OCI-LY7 (cell line): ENCODE results near the gene VEGFC.

Experiments used
- EZH2phosphoT487 ChIP-seq: fragments of 200-600 bp; sonication (generic); IDR thresholded peaks from 2 replicates; pipeline ENCODE4 v1.6.1; 2018; ENCODE audit warnings: low read depth, borderline replicate concordance, mild to moderate bottlenecking, mixed run types, antibody characterized with exemption, low read length, moderate library complexity, mixed read lengths
- TF ChIP-seq, protein P1 (sequence below): fragments of 200-600 bp; sonication (generic); conservative IDR thresholded peaks from 2 replicates; pipeline ENCODE4 v1.5.1; 2014; ENCODE audit warnings: mild to moderate bottlenecking, antibody characterized with exemption, low read length, moderate library complexity, mixed read lengths

DNA sequence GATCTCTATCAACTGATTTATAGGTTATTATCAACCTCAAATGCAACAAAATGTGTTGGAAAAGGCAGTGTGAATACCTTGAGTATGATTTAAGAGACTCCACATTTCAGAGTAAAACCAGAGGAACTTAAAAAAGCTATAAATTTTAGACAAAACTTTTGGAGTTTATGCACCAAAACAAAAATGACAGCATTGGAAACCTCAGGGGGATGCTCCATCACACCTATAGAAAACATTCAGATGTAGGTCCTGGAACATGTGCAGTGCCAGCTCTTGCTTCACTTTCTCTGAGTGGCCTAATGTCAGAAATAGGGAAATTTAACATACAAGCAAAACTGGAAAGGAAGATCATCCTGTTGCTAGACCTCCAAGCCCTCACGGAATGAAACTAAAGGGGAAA, 5.8 kb upstream of the VEGFC start:
- TF ChIP-seq, protein P1, sequence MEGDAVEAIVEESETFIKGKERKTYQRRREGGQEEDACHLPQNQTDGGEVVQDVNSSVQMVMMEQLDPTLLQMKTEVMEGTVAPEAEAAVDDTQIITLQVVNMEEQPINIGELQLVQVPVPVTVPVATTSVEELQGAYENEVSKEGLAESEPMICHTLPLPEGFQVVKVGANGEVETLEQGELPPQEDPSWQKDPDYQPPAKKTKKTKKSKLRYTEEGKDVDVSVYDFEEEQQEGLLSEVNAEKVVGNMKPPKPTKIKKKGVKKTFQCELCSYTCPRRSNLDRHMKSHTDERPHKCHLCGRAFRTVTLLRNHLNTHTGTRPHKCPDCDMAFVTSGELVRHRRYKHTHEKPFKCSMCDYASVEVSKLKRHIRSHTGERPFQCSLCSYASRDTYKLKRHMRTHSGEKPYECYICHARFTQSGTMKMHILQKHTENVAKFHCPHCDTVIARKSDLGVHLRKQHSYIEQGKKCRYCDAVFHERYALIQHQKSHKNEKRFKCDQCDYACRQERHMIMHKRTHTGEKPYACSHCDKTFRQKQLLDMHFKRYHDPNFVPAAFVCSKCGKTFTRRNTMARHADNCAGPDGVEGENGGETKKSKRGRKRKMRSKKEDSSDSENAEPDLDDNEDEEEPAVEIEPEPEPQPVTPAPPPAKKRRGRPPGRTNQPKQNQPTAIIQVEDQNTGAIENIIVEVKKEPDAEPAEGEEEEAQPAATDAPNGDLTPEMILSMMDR = no peak
- TF ChIP-seq EZH2phosphoT487 = no peak
